ENCODE measurements around the gene LIPC.

GRCh38 chr15:58539548-58539947 lies 107.8 kb downstream of the LIPC start:
- TF ChIP-seq CTCF (IDR thresholded peaks at IDR 0.05) (no peak), POLR2A (IDR thresholded peaks at IDR 0.05) (no peak)
